NCI-H2196 treated with DMSO at 0.1 percent for 48 hours (cell line): ENCODE measurements around the gene CDC6.
"Not testable (repeated sequence)": the region's sequence is repeated elsewhere in the genome, so short reads cannot be mapped to it uniquely, and the experiment has no call there.

ENCODE experiments used
- DNase-seq: peaks from one replicate; lab custom pipeline; 2025; ENCODE audit not compliant: unreplicated experiment; lab: John Stamatoyannopoulos, UW

Gene CDC6

DNA sequence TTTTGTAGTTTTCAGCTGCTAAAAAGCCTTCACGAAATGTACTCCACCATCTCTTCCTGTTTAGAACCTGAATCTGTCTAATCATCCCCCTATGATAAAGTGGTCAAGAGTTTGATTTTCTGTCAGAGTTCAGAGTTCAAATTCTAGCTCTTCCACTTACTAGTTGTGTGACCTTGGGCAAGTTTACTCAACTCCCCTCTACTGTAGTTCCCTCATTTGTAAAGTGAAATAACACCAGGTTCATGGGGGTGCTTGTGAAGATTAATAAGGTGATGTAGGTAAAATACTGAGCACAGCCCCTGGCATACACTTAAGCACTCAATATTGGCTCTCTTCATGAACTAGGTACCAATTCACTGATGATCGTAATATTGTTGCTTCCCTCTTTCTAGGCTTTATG is 1.2 kb upstream of the CDC6 start:
- DNase-seq = no peak

DNA sequence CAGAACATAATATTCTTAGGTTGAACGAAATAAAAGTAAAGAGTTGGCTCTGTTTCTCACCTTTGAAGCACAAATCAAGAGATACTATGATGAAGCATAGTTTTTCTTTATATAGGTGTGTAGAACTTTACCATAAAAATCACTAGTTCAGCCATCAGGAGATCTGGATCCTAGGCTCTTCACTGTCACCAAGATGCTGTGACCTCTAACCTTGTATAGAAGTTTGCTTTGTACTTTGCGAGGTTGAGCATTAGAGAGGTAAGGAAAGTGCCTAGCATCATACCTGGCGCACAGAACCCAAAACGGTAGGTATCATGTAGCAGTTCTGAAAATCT is 553 bp upstream of the CDC6 start:
- DNase-seq = no peak

DNA sequence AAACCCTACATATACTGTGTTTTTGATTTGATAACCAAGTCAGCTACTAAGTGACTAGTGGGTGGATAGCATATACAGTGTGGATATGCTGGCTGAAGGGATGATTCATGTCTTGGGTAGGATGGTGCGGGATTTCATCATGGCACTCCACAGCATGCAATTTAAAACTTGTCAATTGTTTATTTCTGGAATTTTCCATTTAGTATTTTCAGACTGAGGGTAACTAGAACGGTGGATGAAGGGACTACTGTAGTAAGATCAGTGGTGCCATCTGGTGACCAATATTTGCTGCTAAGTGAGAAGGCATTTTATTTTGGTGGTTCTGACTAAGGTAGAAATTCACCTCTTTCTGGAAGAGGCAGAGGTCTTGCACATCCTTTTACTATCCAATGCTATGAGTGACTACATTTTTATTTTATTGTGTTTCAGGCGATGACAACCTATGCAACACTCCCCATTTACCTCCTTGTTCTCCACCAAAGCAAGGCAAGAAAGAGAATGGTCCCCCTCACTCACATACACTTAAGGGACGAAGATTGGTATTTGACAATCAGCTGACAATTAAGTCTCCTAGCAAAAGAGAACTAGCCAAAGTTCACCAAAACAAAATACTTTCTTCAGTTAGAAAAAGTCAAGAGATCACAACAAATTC is 3.1 kb downstream of the CDC6 start:
- no peak for DNase-seq

DNA sequence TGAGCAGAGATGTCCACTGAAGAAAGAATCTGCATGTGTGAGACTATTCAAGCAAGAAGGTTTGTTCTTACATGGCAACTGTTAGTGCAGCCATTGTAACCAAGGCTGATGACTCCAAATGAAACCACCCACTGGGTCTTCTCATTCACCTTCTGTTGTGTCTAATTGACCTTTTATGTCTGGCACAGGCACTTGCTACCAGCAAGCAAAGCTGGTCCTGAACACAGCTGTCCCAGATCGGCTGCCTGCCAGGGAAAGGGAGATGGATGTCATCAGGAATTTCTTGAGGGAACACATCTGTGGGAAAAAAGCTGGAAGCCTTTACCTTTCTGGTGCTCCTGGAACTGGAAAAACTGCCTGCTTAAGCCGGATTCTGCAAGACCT is 3.6 kb downstream of the CDC6 start:
- no peak for DNase-seq

DNA sequence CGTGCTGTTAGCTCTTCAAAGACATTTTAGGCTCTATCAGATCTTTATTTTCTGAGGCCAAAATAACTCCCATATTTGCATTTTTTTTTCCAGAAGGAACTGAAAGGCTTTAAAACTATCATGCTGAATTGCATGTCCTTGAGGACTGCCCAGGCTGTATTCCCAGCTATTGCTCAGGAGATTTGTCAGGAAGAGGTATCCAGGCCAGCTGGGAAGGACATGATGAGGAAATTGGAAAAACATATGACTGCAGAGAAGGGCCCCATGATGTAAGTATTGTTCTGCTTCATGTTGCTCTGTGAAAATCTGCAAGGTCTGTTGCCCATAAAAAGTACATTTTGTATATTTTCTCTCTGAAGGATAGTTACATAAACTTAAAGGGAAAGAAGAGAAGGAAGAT is 5.7 kb downstream of the CDC6 start:
- DNase-seq = no peak

DNA sequence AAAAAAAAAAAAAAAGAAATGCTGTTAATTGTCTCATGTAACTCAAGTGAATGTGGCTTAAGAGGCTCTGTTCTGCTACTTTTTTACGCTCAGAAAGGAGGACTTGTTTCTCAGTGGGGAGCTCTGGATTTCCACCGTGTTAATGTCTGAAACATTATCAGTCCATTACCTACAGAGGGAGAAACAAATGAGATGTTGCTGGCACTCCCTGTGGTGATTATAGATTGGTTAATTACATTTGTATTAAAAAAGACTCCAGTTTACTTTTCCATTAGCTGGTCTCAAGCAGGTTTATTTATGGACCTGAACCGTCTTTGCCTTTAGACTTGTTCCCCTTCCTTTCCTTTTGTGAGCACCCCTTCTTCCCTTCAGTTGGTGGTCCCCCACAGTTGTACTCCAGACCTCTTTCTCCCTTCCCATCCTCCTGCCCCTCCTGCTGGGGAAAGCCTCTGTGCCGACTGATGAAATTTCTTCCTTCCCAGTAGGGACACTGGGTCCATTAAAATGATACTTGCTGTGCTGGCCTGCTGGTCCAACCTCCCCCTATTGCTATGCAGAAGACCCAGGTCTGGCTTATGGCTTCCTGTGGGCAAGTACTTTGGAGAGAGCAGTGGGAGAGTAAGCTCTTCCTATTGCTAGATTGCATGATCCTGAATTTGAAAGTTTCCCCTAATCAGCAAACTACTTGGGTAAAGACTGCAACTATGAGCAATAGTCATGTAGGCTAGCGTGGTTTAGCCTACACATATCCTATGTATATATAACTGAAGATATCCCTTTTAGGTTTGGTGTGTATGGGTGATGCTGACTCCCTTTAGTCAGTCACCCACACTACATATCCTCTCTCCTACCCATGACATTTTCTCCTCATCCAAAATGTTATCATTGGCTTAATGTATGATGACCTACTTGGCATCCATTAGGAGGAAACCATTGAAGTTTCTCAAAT is 8.1 kb downstream of the CDC6 start:
- DNase-seq = no peak

DNA sequence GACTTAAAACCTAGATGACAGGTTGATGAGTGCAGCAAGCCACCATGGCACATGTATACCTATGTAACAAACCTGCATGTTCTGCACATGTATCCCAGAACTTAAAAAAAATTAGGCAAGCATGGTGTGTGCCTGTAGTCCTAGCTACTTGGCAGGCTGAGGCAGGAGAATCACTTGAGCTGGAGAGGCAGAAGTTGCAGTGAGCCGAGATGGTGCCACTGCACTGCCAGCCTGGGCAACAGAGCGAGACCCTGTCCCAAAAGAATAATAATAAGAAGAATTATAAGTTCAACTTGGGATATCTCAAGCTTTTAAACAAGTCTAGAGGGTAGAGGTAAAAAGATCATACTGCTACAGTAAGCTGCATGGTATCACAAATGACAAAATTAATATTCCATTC is 9.8 kb downstream of the CDC6 start:
- DNase-seq = no peak

DNA sequence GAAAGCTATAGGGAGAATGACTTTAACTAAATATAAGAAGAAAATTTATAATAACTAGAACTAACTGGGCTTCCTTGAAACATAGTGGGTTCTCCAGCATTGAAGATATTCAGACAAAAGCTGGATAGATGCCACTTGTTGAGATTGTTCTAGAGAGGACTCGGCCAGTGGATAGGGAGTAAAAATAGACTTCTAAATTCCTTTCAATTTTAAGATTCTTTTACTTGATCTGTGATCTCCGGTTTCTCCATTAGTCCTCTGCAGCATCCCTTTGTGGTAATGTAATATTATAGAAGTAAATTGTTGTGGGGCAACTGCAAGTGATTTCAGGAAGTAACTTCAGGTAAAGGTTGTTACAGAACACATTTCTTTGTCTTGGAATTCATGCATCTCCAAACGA is 11.0 kb downstream of the CDC6 start:
- no peak for DNase-seq

DNA sequence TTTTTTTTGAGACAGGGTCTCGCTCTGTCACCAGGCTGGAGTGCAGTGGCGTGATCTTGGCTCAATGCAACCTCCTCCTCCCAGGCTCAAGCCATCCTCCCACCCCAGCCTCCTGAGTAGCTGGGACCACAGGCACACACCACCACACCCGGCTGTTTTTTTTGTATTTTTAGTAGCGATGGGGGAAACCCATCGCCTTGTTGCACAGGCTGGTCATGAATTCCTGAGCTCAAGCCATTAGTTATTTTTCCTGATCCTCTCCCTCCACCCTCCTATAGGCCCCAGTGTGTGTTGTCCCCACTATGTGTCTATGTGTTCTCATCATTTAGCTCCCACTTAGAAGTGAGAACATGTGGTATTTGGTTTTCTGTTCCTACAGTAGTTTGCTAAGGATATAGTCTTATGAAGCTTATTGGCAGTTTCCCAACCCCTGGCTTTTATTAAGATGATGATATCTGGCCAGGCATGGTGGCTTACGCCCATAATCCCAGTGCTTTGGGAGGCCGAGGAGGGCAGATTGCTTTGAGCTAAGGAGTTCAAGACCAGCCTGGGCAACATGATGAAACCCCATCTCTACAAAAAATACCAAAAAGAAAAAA is 11.6 kb downstream of the CDC6 start:
- not testable (repeated sequence) for DNase-seq

DNA sequence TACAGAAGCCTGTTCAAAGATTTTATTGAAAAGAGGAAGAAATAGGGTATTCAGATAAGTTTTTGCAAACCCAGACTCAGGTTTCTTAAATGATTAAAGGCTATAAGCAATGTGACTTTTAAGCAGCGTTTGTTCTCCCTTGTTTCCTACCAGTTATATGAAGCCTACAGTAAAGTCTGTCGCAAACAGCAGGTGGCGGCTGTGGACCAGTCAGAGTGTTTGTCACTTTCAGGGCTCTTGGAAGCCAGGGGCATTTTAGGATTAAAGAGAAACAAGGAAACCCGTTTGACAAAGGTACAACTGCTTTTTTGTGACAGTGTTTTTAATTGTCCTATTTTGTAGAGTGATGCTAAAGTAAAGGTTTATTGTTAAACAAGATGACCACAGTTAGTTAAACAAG is 13.6 kb downstream of the CDC6 start:
- DNase-seq = no peak

DNA sequence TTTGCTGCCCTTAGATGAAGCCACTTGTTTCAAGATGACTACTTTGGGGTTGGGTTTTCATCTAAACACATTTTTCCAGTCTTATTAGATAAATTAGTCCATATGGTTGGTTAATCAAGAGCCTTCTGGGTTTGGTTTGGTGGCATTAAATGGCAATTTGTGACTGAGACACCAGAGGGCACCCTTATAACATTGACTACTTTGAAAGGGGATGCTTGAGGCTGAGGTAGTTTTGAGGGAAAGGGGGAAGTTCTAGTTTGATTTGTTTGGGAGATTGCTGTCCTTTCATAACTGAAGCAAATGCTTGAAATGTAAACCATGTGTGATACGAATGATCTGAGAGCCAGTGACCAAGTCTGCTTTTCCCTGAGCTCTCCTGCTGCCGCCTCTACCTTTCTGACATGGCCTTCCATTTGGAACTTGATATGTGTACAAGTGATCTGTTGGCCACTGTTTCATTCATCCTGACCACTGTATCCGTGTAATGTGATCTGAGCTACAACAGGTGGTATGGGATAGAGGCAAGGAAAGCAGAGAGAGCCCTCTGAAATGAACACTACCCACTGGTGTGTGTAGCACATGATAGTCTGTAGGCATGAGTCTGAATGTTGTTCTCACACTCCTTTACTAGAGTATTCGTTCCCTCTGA is 15.5 kb downstream of the CDC6 start:
- peak; percentile 55 for DNase-seq

DNA sequence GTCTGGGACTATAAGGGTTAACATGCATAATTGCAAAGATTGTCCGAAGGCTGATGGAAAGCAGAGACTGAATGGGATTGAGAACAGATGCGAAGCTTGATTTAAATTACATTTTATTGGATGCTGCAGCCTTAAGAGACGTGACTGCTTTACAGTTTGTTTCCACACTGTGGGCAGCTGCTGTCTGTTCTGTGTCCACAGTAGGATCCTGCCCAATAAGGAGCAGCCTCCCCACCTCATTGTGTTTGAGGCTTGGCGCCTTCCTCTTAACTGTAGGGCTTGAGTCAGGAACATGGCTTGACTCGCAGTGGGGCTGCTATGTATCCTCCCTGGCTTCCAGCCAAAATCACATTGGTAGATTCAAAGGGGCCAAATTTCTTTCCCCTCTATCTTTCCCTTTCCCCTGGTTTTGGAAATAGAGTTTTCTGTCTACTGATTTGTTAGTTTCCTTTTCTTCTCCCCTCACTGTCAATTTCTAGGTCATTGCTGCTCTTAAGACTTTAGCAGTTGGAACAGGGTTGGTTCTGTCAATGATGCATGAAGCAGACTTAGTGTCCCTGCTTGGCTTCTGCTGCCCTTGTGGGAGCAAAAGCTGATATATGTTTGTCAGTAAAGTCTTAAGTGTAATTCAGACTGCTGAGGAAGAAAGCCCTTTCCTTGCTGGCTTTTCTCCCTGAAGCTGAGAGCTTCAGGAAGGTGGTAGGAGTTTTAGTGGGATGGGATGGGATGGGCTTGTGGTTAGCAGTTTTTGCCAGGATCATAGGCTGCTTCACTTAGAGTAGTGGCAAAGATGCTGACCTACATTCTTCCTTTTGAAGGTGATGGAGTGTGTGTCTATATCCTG is 16.3 kb downstream of the CDC6 start:
- no peak for DNase-seq

DNA sequence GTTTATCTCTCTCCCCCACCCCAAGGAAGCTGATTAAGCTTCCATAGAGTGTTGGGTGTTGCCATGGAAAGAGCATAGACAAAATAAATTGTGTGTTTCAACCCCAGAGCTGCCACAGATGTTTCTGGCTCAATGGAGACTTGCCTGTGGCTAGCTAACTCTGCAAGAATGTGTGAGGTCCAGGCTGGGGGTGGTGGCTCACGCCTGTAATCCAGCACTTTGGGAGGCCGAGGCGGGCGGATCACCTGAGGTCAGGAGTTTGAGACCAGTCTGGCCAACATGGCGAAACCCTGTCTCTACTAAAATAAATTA is 16.8 kb downstream of the CDC6 start:
- DNase-seq = not testable (repeated sequence)

DNA sequence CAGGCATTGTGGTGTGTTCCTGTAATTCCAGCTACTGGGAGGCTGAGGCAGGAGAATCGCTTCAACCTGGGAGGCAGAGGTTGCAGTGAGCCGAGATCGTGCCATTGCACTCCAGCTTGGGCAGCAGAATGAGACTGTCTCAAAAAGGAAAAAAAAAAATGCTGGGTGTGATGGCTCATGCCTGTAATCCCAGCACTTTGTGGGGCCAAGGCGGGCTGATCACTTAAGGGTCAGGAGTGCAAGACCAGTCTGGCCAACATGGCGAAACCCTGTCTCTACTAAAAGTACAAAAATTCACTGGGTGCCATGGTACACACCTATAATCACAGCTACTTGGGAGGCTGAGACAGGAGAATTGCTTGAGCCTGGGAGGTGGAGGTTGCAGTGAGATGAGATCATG is 17.2 kb downstream of the CDC6 start:
- DNase-seq = not testable (repeated sequence)

DNA sequence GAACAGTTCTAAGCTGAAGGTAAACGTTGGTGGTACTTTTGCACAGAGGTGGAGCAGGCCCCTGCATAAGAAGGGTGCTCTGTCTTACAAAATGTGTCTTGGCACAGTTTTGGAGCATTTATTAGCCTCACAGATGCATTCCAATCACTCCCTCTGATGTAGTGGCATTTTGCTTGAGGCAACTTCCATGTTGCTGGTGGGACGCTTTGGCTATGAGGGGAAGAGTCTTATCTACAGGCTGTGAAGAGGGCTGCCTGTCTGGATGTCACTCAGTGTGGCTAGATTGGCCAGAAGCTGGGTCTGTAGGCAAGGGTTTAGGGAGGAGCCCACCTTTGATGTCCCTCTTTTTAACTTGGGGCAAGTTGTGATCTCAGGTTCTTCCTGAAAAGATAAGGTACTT is 18.7 kb downstream of the CDC6 start:
- DNase-seq = no peak

DNA sequence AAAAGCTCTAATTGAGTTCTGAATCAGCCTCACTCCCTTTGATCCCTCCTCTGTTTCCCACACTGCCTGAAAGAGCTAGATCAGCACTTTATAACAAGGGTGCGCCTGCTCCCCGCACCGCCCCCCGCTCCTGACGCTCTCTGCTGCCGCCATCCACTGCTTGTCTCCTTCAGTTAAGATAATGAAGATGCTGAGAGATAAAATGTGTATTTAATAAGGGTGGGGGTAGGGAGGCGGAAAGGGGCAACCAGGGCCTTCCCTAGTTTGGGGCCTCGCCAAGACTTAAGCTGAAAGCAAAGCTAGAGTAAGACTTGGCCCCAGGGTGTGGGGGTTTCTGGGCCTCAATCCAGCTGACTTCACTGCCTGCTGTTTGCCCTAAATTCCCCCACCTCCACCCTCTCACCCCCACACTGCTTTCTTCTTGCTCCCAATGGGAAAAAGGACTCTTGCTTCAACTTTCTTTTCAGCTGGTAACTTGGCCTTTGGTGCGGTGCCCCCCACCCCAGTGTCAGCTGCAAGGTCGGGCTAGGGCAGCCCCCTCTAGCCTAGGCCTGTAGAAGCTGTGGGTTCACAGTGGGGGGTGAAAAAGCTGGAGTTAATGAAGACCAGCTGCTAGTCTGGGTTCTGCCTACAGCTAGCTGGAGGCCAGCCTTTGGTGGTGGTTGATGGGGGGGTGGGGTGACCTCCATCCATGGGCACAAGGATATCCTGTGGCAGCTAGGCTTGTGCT is 19.5 kb downstream of the CDC6 start:
- DNase-seq = no peak

DNA sequence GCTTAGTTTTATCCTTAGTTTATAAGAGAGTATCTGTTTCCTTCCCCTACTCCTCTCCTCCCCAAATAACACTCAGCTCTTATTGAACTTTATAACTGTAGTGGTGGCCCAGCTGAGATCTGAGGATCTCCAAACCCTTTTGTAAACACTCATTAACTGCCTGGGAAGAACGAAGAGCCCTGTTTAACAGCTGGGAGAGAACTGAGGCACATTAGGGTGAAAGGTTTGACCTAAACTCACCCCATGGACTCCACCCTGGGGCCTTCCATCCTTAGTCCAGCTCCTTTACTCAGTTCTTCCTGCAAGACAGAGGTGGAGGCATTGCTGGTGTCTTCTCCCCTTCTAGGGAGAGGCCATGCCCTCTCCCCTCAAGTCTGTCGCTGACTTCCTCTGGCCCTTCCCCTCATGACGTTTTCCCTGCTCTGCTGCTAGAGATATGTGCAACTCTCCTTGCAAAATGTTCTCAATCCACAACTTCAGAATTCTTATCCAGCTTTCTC is 20.1 kb downstream of the CDC6 start:
- no peak for DNase-seq

DNA sequence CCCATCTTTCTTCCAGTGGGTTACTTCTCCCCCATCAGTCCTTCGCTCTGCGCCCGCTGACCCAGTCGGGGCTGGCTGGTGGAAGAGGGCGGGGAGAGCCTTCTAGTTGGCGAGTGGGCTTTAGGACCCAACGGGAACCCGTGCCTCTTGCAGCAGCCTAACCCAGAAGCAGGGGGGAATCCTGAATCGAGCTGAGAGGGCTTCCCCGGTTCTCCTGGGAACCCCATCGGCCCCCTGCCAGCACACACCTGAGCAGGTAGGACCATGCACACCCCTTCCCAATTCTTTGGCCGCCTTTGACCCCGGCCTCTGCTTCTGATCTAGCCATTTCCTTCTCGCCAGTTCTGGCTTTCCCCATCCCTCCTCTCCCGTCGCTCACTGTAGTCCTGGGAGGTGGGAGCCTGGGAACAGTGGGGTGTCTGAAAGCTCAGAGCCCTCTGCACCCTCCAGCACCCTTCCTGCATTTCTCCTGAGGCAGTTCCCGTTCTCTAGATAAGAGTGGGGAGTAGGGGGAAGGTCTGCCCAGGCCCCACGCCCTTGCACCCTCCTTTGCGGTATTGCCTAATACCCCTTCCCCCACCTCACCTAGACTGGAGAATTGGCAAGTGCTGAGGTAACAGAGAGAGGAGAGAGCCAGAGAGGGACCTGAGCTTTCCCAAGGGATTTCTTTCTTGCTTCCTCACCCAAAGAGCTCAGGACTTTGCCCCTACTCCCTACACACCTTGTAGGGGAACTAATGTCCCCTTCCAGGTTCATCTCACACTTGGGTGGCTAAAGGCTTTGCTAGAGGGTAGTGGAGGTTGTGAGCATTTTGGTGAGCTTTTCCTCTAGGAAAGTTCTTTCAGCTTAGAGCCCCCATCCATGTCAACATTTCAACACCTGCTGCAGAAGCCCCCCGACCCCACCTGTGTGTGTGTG is 21.6 kb downstream of the CDC6 start, which contains the start of gene RARA:
RARA (plus strand) TSS at position 150 of the 918 bp plus-strand sequence. CDS start 22,039 bp downstream, outside the sequence.
- no peak for DNase-seq

DNA sequence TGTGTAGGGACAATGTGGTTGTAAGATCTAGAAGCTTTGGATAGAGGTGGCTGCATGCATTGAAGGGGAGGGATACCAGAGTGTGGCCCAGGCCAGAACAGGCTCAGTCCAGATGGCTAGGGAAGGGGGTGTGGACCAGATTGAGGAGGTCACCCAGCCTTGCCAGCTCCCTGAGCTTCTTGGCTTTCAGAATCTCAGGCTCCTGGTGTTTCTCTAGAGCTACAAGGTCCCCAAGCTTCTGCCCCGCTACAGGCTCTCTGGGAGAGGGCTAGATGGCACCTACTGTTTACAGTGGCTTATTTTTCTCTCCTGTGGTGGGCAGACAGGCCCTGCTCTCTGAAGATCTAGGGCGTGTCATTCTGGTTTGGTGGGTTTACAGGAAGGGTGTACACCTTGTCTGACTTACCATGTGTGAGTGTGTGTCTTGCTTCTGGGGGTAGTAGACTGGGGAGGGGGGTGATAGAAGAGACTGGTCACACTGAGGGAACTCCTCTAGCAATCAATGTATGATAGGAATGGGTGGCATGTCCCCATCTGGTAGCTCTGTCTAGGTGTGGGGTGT is 22.4 kb downstream of the CDC6 start:
- DNase-seq = no peak
